GM12878 (cell line): Measurements from ENCODE around the gene SCLY.

ENCODE experiments used
- CEBPB ChIP-seq, 2 experiments: fragments of 150-350 bp in 1 of 2; IDR thresholded peaks; 2 replicates each; pipeline ENCODE4 v1.6.1; 2012 to 2014; ENCODE audit warnings: low read depth in 2 of 2, low read length in 2 of 2, borderline replicate concordance in 1 of 2, inconsistent platforms in 1 of 2
- CTCF ChIP-seq, 3 experiments: IDR thresholded peaks in 2 of 3; conservative IDR thresholded peaks in 1 of 3; 2 replicates each; pipeline ENCODE4 v1.5.1; 2011; ENCODE audit warnings: low read depth in 3 of 3, low read length in 3 of 3, mild to moderate bottlenecking in 3 of 3, control low read depth in 2 of 3, moderate library complexity in 2 of 3, inconsistent platforms in 1 of 3, mixed read lengths in 1 of 3; ENCODE audit not compliant: control insufficient read depth in 2 of 3, insufficient read depth in 1 of 3; ENCODE audit errors: extremely low read depth in 1 of 3
- GABPA ChIP-seq: IDR thresholded peaks from 2 replicates; pipeline ENCODE4 v1.6.1; 2014; ENCODE audit warnings: antibody characterized with exemption, low read depth, mild to moderate bottlenecking, inconsistent platforms
- GATAD2B ChIP-seq: fragments of 450-650 bp; conservative IDR thresholded peaks from 2 replicates; pipeline ENCODE4 v1.6.1; 2017; ENCODE audit warnings: low read depth, mild to moderate bottlenecking, moderate library complexity
- MYC ChIP-seq: IDR thresholded peaks from 2 replicates; pipeline ENCODE4 v1.6.1; 2011; ENCODE audit warnings: mild to moderate bottlenecking, low read length, moderate library complexity, inconsistent platforms; ENCODE audit not compliant: insufficient read depth, insufficient replicate concordance, insufficient read length, severe bottlenecking
- POLR2AphosphoS2 ChIP-seq: IDR thresholded peaks from 2 replicates; pipeline ENCODE4 v1.6.1; 2011; ENCODE audit warnings: low read depth, mild to moderate bottlenecking, low read length, improper control_type of control experiment, moderate library complexity
- RAD21 ChIP-seq: IDR thresholded peaks from 2 replicates; pipeline ENCODE4 v1.6.1; 2011; ENCODE audit warnings: mild to moderate bottlenecking, low read depth, low read length, moderate library complexity; ENCODE audit not compliant: insufficient read depth
- ZNF592 ChIP-seq: fragments of 450-650 bp; IDR thresholded peaks from 2 replicates; pipeline ENCODE4 v1.6.1; 2017; ENCODE audit warnings: mild to moderate bottlenecking, moderate library complexity

GRCh38 chr2:238128534-238129001, 67.8 kb downstream of the SCLY start:
- TF ChIP-seq RAD21 (no peak), MYC (no peak), CEBPB (IDR thresholded peaks at IDR 0.05; ENCODE audit: borderline replicate concordance in 1 of 2, low read depth in 2 of 2, low read length in 2 of 2) (no peak), ZNF592 (no peak), CTCF (IDR thresholded peaks at IDR 0.05 in 2 of 3, conservative IDR thresholded peaks at IDR 0.05 in 1 of 3; ENCODE audit: control insufficient read depth in 2 of 3, extremely low read depth in 1 of 3, insufficient read depth in 1 of 3, low read depth in 3 of 3, low read length in 3 of 3) (no peak), GATAD2B (no peak), GABPA (no peak), POLR2AphosphoS2 (no peak)
